T-helper 1 cell treated with Interleukin-12 subunit alpha and Interleukin-12 subunit beta and Interleukin-4 antibody, amounts not matched to agents 30 ng/mL and 1 ng/mL, for 36 hours (primary cell): ENCODE measurements around the gene PIN1. TPM values are rescaled to one million over a fixed set of nuclear protein-coding genes. Genes with fewer than 3 reads are reported as not detected.

ENCODE experiments used
- intact Hi-C: fragments of 100-400 bp; cut with micrococcal nuclease; formaldehyde crosslinking; loops from one replicate; pipeline ENCODE4 v1.15.1; 2024
- total RNA-seq: library from RNA; stranded (reverse); gene quantifications from 2 replicates; pipeline ENCODE4 v1.2.3, GENCODE V29; 2022

Gene PIN1
- total RNA-seq, 1 donor from 2014 or later: 102 TPM

DNA sequence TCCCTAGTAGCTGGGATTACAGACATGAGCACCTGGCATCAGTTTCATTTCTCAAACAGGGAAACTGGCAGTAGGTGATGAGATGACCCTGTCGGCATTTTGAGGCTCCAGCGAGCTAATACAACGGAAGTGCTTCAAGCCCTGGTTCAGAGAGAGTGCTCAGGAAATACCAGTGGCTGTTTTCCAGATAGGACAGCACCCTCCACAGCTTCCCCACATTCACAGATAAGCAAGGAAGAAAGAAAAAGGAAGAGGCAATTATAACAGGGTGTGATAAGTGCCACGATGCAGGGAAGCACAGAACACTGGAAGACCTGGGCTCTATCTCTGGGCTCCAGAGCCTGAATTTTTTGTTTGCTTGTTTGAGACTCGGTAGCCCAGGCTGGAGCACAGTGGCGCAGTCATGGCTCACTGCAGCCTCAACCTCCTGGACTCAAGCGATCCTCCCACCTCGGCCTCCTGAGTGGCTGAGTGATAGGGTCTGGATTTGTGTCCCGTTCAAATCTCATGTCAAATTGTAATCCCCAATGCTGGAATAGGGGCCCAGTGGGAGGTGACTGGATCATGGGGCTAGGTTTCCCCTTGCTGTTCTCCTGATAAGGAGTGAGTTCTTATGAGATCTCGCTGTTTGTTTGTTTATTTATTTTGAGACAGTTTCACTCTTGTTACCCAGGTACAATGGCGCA is 43.5 kb downstream of the PIN1 start:
- intact Hi-C loops: no loop called here

DNA sequence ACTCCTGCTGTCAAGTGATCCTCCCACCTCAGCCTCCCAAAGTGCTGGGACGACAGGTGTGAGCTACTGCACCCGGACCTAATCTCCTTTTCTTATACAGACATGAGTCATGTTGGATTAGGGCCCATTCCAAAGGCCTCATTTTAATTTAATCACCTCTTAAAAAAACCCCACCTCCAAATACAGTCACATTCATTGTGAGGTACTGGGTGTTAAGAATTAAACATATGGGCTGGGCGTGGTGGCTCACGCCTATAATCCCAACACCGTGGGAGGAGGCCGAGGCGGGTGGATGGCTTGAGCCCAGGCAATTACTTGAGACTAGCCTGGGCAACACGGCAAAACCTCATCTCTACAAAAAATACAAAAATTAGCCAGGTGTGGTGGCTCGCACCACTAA is 46.6 kb downstream of the PIN1 start:
- intact Hi-C loops: no loop called here

DNA sequence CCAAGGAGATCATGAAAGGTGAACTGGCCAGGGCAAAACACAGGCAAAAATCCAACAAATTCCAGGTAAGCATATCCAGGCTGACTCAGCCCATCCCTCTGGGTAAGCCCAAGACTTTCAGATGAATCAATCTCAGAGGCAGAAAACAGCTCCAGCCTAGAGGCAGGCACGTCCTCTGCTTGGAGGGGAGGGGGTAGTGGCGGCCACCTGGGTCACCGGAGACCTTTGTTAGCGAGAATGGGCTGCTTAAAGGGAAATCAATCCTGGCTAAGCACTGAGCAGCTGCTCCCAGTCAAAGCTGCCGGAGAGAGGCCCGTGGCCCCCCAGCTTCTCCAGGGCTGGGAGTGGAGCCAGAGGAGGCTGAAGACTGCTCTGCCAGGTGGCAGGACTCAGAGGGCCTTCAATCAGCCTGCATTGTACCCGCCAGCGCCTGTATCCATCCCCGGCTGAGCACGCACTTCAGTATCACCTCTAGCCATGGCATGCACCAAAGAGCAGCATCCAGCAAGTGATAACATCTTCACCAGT is 48.2 kb downstream of the PIN1 start:
- intact Hi-C loops: no loop called here

DNA sequence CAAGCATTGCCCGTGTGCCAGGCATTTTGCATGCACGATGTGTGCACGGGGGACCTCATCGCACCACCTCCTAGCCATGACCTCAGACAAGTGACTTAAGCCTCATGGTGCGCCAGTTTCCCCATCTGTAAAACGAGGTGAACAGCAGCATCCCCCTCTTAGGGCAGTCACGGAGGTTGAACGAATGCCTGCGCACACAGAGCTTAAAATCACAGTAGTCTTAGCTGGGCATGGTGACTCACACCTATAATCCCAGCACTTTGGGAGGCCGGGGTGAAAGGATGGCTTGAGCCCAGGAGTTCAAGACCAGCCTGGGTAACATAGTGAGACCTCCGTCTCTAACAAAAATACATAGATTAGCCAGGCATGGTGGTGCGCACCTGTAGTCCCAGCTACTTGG is 48.6 kb downstream of the PIN1 start:
- intact Hi-C loops: no loop called here

DNA sequence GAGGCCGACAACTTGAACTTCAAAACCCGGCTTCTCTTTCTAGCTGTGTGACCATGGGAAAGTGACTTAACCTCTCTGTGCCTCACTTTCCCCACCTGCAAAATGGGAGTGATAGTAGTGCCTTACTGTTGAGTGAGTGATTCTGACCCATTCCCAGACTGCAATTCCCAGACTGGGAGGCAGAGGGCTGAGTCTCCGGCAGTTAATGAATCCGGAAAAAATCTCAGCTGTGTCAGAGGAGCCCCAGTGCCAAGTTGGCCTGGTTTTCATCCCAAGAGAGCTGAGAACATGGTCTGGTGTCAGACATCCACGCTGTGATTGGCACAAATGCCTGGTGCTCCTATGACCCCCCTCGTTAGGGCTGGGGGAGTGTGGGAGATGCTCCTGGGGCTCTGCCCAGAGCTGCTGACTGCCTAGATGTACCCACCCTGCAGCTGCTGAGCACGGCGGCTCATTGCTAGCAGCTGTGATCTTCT is 50.0 kb downstream of the PIN1 start:
- intact Hi-C loops: no loop called here

DNA sequence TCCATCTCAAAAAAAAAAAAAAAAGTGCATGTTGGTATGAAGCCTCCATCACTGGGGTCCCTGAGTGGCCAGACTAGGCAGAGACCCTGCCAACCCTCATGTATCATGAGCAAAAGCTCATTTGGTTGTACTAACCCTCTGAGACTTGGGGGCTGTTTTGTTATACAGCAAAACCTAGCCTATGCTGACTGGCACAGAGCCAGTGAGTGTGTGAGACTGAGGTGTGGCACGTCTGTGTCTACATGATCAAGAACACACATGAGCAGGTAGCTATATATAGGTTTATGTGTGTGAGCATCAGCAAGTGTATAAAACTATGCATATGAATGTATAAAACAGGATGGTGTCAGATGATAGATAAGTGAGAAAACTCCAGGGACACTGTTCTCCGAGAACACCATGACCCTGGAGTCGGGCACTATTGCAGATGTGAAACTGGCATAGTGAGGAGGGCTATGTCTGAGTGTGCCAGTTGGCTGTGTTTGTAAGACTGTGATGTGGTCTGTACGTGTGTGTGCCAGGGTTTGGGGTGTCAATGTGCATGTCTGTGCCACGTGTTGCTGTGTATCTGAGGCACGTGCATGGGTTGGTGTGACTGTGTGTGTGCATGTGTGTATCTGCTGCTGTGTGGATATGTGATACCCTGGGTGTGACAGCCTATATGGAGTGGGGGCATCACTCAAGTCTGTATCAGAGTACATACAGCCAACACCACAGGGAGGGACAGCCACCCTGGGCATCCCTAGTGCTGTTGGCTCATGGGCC is 56.7 kb downstream of the PIN1 start:
- intact Hi-C loops: no loop called here

Other genes with a start within 250 kb of the PIN1 start
- 32.7 and 32.9 TPM in 2 replicates for gene ZNF561, start 214.1 kb upstream of the PIN1 start, total RNA-seq
- 12.0 and 14.5 TPM in 2 replicates for gene ZNF562, start 160.2 kb upstream of the PIN1 start, total RNA-seq
- 3.7 and 4.8 TPM in 2 replicates for gene ZNF846, start 66.6 kb upstream of the PIN1 start, total RNA-seq
- gene FBXL12, start 16.2 kb upstream of the PIN1 start, total RNA-seq: 16.2 and 19.0 TPM in 2 replicates
- gene UBL5, start 7.4 kb upstream of the PIN1 start, total RNA-seq: 381 and 389 TPM in 2 replicates
- 11.0 and 11.4 TPM in 2 replicates for gene OLFM2, start 101.2 kb downstream of the PIN1 start, total RNA-seq
- 0.05 and 0.07 TPM in 2 replicates for gene COL5A3, start 175.2 kb downstream of the PIN1 start, total RNA-seq
- gene RDH8, start 178.2 kb downstream of the PIN1 start, total RNA-seq: not detected in 2 replicates